ENCODE results near the gene KRT40.

KRT40 gene

DNA sequence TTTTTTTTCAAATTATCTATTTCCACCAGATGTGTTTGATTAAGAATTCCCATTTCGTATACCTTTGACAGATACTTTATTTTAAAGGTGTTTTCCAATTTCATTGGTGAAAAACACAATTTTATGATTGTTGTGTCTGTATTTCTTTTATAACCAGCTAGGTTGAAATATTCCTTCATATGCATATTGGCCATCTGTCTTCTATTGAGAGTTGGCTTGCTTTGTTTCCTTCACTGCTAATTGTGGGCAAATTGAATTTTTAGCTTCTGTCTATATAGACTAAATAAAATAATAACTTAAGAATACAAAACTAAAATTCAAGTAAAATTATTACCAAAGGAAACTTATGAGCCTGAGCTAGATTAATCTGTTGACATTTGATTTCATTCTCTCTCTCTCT, 11.0 kb upstream of the KRT40 start:
- no peak for DNase-seq

DNA sequence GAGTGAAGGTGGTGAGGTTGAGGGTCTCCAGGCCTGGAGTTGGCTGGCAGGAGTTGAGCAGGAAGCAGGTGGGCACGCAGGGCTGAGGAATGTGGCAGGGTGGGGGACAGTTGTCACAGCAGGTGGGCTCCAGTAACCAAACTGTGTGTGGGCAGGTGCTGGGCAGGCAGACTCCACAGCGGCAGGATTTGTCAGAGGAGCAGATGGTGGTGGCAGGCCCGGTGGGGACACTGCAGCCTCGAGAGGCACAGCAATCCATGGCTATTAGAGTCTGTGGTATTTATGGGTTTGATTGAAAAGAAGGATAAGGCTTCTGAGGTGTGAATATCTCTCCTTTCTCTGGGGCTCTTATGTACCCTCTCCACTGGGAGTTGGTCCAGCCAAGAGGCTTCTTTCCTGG, 9.7 kb upstream of the KRT40 start, which contains the start of gene KRTAP3-3:
Gene KRTAP3-3, minus strand, starts transcription at position 326 of the 400 bp plus-strand sequence. Its CDS starts 67 bp downstream, at position 259.
- DNase-seq: no peak

DNA sequence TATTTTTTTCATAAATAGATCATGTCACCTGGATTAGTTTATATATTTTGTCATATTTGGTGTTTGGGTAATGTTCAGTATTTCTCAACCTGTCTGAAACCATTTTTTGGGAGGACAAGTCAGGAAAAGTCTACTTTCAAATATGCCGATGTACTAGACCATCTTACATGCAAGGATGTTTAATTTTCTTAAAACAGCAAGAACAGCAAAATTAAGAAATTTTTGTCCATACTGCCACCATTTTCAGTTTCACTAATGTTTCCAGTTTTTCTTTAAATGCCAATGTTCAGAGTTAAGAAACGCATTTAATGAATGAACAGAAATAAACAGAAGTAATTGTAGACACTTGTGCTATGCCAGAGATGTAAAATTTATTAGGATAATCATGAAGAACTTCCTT, 9.0 kb upstream of the KRT40 start:
- DNase-seq: no peak

DNA sequence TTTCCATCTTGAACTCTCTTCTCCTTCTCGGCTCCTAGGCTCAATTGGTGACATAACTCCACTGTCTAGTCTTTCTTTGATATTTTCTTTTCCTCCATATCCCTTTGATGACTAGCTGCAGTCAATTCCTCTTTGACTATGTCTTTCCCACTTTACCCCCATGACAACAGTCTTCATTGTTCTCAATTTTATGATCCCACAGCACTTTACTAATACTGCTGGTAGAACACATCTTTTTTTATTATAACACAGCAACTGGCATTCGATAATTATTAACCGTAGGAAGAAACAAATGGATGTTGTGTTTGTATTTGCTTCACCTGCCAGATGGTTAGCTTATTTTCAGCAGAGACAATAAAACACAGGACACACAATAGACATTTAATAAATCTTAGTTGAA, 8.5 kb upstream of the KRT40 start:
- DNase-seq: no peak

DNA sequence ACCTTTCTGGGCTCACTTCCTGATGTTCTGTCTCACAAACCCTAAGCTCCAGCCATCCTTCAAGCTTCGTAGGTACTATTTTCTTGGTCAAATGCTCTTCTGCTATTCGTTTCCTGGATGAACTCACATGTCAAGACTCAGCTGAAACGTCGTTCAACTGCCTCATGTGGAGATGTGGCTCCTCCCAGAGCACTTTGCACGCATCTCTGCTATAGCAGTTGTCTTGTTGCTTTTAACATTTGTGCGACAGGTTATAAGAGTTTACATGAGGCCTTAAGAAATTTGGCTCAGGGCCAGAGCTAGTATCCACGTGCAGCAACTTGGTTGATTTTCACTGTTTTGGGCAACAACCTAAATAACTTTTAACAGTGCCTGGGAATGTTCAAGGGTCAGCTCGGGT, 2.8 kb upstream of the KRT40 start:
- no peak for DNase-seq

DNA sequence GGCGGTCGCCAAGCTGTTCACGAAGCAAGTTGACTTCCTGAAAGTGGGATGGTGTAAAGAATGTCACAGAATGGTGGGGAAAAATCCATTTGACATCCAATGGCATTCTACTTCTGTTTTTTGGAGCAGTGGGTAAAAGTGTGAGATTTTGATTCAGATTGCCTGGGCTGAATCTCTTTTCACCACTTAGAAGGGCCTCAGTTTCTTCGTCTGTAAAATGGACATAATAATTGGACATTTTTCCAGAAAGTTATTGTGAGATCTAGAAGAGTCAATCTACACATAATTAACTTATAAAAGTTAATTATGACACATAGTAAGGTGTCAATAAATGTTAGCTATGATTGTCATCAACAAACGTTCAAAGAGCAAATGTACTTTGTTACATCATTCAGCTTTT, 3.0 kb downstream of the KRT40 start:
- DNase-seq: no peak

DNA sequence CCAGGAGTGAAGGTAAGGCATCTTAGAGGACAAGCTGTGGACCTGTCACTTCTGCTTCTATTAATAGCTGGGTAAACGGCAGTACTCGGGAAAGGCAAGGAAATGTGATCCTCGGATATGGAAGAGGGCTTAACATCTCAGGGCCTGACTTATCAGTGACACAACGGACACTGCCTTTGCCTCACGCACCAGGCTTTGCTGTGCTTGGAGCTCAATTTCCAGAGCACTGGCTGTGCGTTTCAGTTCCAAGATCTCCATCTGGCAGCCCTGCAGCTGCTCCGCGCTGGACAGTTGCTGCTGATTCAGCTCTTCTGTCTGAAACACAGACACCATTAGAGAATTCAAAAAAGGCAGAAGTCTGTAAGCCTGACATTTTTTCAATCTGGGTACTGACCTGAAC, 3.5 kb downstream of the KRT40 start:
- DNase-seq: no peak

DNA sequence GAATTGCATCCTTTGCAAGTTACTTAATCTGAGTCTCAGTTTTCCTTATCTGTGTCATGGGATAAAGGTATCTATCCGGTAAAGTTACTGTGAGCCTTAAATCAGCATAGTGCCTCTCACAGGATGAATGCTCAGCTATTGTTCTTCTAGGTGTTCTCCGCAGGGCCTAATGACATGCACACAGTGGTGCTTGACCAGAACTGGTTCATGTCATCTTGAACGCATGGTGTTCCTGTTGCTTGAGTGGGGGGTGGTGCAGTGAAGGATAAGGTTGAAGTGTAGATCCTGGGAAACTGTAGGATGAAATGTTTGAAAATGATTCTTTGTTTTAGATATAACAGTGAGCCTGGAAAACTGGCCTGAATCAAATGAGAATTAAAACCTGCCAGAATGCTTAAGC, 4.0 kb downstream of the KRT40 start:
- DNase-seq: no peak

DNA sequence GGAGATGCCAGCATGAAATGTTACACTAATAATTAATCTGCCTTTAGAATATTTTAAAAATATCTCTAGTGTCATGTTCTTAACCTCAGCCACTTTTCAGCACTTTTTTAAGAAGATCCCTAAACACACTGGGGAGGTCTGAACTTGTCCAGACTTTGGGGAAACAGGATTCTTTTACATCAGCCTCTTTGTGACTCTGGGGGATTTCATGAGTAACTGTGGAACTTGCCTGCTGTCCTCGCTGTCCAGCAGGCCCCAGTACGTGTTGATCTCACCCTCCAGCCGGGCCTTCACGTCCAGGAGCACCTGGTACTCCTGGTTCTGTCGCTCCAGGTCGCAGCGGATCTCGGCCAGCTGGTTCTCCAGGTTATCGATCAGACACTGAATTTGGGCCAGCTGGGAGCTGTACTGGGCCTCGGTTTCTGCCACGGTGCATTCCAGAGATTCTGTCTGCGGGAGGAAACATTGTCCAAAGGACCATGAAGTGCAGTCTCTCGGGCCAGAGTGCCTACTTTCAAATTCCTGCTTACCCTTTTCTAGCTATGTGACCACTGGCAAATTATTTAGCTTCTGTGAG, 5.5 kb downstream of the KRT40 start:
- DNase-seq: no peak

DNA sequence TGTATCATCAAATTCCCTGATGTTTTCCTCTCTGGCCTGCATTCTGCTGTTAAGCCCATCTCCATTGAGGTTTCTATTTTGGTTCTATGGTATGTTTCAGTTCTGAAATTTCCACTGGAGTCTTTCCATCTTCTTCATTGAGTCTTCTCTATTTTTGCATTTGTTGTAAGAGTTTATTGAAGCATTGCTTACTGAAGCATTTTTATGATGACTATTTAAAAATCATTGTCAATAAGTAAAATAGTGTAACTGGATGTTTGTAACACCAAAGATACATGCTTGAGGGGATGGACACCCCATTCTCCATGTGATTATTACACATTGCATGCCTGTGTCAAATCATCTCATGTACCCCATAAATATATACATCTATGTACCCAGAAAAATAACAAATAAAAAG, 8.6 kb downstream of the KRT40 start:
- DNase-seq: no peak

DNA sequence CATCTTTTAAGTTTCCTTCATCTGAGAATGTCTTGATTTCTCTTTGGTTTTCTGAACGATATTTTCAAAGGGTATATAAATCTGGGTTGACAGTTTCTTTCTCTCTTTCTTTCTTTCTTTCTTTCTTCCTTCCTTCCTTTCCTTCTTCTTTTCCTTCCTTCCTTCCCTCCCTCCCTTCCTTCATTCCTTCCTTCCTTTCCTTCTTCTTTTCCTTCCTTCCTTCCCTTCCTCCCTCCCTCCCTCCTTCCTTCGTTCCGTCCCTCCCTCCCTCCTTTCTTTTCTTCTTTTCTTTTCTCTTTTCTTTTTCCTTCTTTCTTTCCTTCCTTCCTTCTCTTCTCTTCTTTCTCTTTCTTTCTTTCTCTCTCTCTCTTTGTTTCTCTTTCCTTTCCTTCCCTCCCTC, 9.8 kb downstream of the KRT40 start:
- no peak for DNase-seq

DNA sequence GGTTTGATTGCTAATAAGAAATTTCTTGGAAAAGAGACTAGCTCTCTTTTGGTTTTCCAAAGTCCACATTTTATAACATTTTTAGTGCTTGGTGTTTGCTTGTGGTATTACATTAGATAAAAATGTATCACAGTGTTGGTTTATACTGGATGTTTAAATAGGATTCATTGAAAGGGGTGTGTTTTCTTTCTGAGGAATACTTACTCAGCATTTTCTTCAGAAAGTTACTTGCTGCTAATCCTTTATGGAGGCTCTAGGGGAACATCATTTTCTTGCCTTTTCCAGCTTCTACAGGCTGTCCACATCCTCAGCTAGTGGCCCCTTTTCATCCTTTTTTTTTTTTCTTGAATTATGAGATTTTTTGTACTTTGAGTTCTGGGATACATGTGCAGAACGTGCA, 16.5 kb downstream of the KRT40 start:
- DNase-seq: no peak

DNA sequence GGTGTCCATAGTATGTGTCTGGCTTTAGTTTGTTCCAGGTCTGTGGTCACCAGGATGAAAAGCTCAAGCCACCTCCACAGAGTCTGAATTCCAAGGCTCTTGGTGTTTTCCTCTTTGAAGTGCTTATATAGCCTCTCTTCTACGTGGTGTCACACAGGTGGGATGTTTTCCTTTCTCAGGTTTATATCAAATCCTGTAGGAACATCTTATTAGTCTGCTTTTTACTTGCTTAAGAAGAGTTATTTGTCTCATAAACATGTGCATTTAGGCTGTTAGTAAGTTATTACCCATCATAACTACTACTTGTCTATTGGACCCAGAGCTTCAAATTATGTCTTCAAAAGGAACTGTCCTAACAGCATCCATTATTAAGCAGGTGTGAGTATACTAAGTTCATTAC, 17.3 kb downstream of the KRT40 start, which contains the start of gene KRT39:
Gene KRT39, minus strand, starts transcription at position 101 of the 400 bp plus-strand sequence. Its CDS starts 92 bp downstream, at position 9.
- DNase-seq: no peak

DNA sequence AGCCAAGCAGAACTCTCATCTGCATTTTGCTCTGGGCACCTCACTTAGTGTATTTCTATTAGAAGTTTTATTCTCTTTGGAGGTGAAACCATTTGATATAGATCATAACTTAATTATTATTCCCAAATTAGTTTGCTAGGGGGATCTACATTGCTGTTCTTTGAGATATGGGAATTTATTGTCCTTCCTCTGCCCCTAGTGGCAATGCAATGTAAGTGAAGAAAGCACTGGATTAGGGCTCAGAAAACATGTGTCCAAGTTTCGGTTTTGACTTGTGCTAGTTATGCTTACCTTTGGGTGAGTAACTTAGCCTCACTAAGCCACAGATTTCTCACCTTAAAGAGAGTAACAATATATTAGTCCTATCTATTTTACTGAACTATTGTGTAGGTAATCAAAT, 20.3 kb downstream of the KRT40 start:
- DNase-seq: peak; percentile 6

DNA sequence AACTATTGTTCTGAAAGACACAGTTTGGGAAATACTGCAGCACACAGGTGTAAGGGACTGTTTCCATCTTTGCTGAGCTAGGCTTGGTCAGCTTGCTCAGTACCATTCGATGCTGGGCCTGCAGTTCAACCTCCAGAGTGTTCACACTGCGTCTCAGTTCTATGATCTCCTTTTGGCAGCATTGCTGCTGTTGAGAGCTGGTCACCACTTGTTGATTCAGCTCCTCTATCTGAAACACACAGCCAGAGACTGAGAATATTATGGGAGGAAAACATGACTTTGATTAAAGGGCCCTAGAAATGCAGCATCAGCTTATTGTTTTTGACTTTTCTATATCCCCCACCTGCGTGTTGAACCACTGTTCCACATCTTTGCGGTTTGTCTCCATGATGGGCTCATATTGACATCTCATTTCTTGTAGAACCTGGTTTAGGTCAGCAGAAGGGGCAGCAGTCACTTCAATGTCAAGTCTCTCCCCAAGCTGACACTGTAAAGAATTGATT, 22.0 kb downstream of the KRT40 start:
- DNase-seq: no peak

DNA sequence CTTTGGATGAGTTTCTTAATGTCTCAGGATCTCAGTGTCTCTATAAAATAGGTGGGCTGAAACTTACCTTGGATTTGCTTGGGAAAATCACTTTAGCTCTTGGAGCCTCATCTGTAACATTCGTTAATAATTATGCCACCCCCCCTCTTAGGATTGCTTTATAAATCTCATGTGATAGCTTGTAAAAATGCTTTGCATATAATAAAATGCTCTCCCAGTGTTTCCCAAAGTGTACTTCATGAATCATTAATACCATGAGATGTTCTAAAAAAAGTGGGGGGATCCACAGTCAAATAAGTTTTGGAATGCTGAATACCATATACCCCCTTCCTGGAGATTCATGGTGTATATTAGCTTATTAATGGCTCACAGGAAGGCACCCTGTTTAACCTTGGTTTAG, 22.5 kb downstream of the KRT40 start:
- no peak for DNase-seq

DNA sequence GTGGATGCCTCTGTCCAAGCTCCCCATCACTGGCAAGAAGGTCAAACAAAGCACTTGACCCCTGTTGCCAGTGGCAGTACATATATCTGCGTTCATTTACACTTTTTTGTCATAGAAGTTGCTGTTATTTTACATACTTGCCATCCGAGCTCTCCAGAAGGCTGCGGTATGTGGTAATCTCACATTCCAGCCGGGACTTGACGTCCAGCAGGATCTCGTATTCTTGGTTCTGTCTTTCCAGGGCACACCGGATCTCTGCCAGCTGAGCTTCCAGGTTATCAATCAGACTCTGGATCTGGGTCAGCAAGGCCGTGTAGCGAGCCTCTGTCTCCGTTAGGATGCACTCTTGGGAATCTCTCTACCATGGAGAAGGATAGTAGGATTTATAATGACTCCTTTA, 24.0 kb downstream of the KRT40 start:
- DNase-seq: no peak

DNA sequence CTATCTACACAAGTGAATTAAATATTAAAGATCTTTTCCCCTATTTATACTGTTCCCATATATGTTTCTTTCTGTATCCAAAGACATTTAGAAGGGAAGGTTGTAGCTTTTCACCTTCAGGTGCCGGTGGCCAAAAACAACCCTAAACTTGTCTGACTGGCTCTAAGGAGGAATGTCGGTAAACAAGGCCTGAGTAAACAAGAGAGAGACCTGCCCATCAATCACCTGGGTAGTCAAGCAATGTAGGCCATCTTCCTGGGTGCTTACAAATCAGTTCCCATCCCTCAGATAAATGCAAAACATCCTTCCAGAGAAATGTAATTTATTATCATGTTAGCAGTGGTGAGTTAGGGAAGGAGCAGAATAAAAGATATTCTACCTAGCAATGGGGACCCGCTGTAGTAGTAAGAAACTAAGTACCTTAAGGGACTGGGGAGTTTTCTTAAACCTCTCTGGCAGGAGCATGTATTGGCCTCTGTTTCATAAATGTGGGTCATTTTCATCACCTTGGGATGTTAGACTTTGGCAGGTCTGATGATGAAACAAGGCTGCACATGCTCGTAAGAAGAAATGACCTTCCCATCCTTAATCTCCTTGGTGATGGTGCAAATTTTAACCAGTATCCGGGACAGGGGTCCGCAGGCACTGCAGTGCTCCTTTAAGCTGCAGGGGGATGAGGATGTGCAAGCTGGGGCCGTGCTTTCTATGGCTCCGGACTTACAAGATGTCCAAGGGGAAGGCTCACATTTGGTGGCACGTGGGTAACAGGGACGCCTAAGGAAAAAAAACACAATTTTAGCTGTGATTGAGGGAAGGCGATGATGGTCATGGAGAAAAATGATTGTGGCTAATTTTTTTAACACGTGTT, 25.8 kb downstream of the KRT40 start:
- DNase-seq: no peak

DNA sequence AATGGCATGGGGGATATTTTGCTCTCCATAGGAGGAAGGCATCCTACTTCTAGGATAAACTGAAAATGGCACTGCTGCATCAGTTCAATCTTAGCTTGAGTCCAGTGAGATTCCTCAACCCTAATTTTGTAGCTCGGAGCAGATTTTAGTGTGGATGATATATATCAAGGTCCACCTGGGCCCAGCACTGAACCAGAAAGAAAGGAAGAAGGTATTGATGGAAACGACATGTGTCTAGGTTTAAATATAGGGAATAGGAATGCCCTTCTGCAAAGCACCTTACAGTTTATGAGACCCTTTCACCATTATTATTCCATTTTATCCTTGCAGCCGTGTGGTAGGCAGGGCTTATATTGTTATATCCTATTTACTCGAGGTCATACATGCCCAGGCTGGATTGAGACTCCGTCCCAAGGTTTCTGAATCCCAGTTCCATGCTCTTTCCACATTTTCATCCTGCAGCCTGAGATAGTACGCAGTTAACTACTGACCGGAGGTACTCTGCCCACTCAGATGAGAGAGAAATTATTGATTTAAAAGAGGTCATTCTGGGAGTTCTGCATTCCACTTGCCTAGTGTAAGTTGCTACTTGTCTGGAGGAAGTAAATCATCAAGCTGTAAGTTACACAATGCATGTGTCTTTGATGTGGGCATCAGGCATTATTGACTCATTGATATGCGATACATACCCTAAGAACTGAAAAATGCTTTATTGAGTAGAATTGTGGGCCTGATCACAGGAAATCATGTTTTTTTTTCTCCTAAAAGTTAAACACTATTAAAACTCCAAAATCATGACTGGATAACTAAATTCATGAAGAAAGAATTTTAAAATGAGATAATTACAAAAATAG, 27.5 kb downstream of the KRT40 start:
- DNase-seq: no peak

DNA sequence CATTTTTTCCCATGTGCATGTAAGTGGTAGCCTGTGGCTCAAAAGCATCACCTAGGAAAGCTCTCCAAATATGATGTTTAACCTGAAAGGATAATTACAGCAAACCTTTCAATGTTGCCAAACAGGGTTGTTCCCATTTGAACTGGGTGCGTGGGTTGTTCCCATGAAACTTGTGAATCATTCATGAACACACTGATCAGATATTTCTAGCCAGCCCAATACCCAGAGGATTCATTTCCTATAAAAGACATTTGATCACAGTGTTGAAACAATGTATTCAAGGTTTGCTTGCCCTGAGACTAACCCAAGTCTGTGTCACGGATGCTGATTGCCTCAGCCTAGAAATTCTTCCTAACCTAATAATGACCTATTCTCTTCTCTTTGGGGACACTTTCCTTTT, 30.2 kb downstream of the KRT40 start:
- no peak for DNase-seq

DNA sequence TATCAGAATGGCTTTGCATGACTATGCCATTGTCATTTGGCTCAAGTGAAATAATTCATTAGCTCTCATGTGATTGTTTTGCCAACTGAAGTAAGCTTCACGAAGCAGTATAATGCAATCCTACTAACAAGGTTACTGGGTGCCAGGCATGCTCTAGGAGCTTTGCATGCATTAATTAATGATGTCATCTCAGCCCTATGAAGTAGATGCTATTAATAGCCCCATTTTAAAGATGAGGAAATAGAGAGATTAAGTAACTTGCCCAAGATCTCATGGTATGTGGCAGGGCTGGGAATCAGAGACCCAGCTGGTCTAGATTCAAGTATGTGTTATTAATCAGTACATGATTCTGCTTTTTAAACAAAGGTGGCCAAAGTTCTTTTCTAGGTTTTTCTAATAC, 31.5 kb downstream of the KRT40 start:
- DNase-seq: no peak

DNA sequence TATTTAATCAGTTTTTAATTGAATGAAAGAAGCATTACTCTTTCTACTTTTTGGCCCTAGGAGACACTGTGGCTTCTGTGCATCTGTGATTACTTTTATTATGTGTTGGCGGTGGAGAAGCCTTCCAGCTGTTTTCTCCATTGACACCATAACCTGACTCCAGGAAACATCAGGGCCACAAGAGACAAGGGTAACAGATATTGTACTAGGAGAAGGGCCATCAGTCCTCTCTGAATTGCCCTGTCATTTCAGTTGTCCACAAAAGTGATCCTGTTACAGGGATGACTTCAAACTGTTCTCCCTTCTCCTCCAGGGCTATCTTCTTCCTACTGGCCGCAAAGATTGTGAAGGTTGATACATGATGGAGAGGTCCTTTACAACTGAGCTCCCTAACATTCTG, 32.0 kb downstream of the KRT40 start:
- no peak for DNase-seq

DNA sequence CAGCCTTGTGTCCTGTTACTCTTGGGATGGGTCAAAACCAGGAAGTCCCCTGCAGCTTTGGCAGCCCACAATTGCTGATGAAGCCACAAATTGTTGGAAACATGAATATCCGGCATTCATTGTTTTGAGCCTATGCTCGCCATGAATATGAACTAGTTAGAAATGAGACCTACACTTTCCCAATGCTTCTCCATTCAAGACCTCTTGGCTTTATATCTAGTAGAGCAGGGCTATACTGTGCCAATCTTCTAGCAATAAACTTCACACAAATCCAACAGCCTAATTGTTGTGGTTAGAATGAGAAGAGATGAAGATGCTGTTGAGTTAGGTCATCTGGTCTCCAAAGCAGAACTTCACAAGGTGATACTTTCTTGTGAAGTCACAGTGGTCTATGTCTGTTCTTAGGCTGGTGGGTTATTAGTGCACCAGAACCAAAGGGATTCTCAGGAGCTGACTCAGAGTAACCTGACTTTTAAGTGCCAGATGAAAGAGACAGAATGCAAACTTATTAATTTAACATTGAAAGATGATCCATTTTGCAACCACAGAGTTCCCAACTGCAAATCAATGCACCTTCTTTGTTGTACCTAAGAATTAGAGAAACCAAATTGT, 33.0 kb downstream of the KRT40 start:
- no peak for DNase-seq

Measured in activated CD4-positive, alpha-beta T cell treated with anti-CD3 and anti-CD28 coated beads, Interleukin-2, amount 50 U/mL, for 16 hours (primary cell).